Right lobe of liver (tissue), 6 donors: Measurements from ENCODE around the gene KRTAP1-1. TPM values are rescaled to one million over a fixed set of nuclear protein-coding genes. Genes with fewer than 3 reads are reported as not detected.
"Not testable (repeated sequence)": the region's sequence is repeated elsewhere in the genome, so short reads cannot be mapped to it uniquely, and the experiment has no call there.

Experiments used
- ATAC-seq, 4 donors: fragments of 200-7000 bp; cut with Tn5 transposase; one replicate each; pipeline ENCODE4 v1.9.1; 2020; ENCODE audit warnings: mild to moderate bottlenecking in 4 of 4, moderate library complexity in 4 of 4
- DNase-seq, 3 donors: peaks; one replicate each; pipeline ENCODE4 v3.0.0-alpha.2; 2020
- H3K27ac ChIP-seq, 3 donors: fragments of 200-600 bp; one replicate each; pipeline ENCODE4 v1.8.0; 2022
- H3K27me3 ChIP-seq, 2 donors: fragments of 200-600 bp; one replicate each; pipeline ENCODE4 v1.8.0; 2022
- H3K36me3 ChIP-seq, 4 donors: fragments of 200-600 bp; sonication (generic) in 1 of 4; one replicate each; pipeline versions ENCODE4 v1.5.1 to v1.8.0; 2017 to 2022; ENCODE audit warnings: control low read depth in 1 of 4
- H3K4me1 ChIP-seq, 4 donors: fragments of 200-600 bp; sonication (generic) in 1 of 4; one replicate each; pipeline versions ENCODE4 v1.5.1 to v1.8.0; 2017 to 2022; ENCODE audit warnings: control low read depth in 1 of 4
- H3K4me3 ChIP-seq, 3 donors: fragments of 200-600 bp; one replicate each; pipeline ENCODE4 v1.8.0; 2022
- H3K9me3 ChIP-seq, 4 donors: fragments of 200-600 bp; sonication (generic) in 1 of 4; one replicate each; pipeline versions ENCODE4 v1.5.1 to v1.8.0; 2017 to 2022; ENCODE audit warnings: control low read depth in 1 of 4
- POLR2A ChIP-seq: fragments of 450-650 bp; IDR thresholded peaks from one replicate; pipeline ENCODE4 v1.6.1; 2017; ENCODE audit warnings: antibody characterized with exemption, mild to moderate bottlenecking
- WGBS: methylation state at CpG from one replicate; pipeline ENCODE4 v1.1.6; 2018; ENCODE audit warnings: low coverage, low lambda C conversion rate; ENCODE audit not compliant: insufficient coverage; ENCODE audit errors: missing lambda C conversion rate; 5-methylcytosine and 5-hydroxymethylcytosine counted together
- intact Hi-C, 2 donors: fragments of 100-400 bp; cut with DNase I; formaldehyde crosslinking; loops; one replicate each; pipeline versions ENCODE4 v1.11.2 to v1.14.1; 2022
- total RNA-seq, 6 experiments: library from RNA; depleted of rRNA in 2 of 6; stranded (reverse); fragments of >200 nt in 2 of 6; fragmentation: NEBNext Ultra II Directional in 3 of 6; extraction: Animal tissue kit (Norgen Biotek cat#: 25700) in 3 of 6; gene quantifications; one replicate each; pipeline versions ENCODE4 v1.1.0 to v1.2.4, GENCODE V29; 2016 to 2023
- TF ChIP-seq, protein P1 (sequence below), 4 donors: fragments of 200-600 bp in 3 of 4; fragments of 450-650 bp in 1 of 4; IDR thresholded peaks; one replicate each; pipeline versions ENCODE4 v1.5.1 to v1.8.0; 2016 to 2022; ENCODE audit warnings: antibody characterized with exemption in 4 of 4, mild to moderate bottlenecking in 2 of 4
- donor health status: DM: no; HTN: yes; CAD: no.
- donor health status: DM: no; HTN: no; CAD: no.
- donor health status: DM: no; HTN: no; CAD: no.
- donor health status: DM: no; HTN: yes; CAD: no.
- donor health status: DM: no; HTN: yes; CAD: no.

The KRTAP1-1 gene
- total RNA-seq, 6 experiments from 2014 or later, result not detected

GRCh38 chr17:41008811-41009210, 32.4 kb downstream of the KRTAP1-1 start, which contains the start of gene KRTAP3-1:
Gene KRTAP3-1 (minus strand): TSS chr17:41009128. CDS start chr17:41009074, 54 bp downstream.
- Histone ChIP-seq H3K36me3 (no peaks in the 10 kb centered on the region), H3K4me3 (no peak within 1 kb of the TSS), H3K9me3 (no peaks in the 10 kb centered on the region), H3K27ac (no peak within 1 kb of the TSS), H3K27me3 (no peaks in the 10 kb centered on the region), H3K4me1 (no peaks in the 10 kb centered on the region)
- 56% methylated on average over 6 of the region's 8 CpGs for WGBS
- TF ChIP-seq, protein P1, sequence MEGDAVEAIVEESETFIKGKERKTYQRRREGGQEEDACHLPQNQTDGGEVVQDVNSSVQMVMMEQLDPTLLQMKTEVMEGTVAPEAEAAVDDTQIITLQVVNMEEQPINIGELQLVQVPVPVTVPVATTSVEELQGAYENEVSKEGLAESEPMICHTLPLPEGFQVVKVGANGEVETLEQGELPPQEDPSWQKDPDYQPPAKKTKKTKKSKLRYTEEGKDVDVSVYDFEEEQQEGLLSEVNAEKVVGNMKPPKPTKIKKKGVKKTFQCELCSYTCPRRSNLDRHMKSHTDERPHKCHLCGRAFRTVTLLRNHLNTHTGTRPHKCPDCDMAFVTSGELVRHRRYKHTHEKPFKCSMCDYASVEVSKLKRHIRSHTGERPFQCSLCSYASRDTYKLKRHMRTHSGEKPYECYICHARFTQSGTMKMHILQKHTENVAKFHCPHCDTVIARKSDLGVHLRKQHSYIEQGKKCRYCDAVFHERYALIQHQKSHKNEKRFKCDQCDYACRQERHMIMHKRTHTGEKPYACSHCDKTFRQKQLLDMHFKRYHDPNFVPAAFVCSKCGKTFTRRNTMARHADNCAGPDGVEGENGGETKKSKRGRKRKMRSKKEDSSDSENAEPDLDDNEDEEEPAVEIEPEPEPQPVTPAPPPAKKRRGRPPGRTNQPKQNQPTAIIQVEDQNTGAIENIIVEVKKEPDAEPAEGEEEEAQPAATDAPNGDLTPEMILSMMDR (IDR thresholded peaks at IDR 0.05), result no peak
- no peak for TF ChIP-seq POLR2A
- no peak for DNase-seq
- no peak for ATAC-seq
- intact Hi-C loops, result no loop called here

DNA sequence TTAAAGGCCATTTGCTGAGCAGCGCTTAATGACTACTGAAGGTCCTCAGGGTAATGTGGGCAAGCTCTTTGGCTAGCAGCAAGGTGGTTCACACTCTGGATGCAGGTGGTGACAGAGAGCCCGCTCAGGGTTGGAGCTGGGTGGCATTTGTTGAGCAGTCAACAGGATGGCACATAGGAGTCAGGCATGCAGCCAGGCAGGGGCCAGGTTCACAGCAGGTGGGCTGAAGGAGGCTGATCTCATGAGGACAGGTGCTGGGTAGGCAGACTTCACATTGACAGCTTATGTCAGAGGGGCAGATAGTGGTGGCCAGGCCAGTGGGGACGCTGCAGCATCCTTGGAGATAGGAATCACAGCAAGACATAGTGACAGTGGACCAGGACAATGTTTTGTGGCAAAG, 36.9 kb downstream of the KRTAP1-1 start:
- no peak overlapping the region for H3K4me3 ChIP-seq
- 68% methylated on average over 2 of the region's 3 CpGs for WGBS
- no peaks in the 10 kb centered on the region for H3K4me1 ChIP-seq
- H3K9me3 ChIP-seq, result no peaks in the 10 kb centered on the region
- intact Hi-C loops, result no loop called here
- no peak overlapping the region for H3K27ac ChIP-seq
- H3K36me3 ChIP-seq, result no peaks in the 10 kb centered on the region
- DNase-seq, result no peak
- no peaks in the 10 kb centered on the region for H3K27me3 ChIP-seq
- ATAC-seq, result no peak
- TF ChIP-seq, protein P1 (IDR thresholded peaks at IDR 0.05), result no peak

- no peak overlapping the region for H3K4me3 ChIP-seq
- H3K36me3 ChIP-seq, result no peaks in the 10 kb centered on the region
- ATAC-seq (no peak), DNase-seq (no peak)
- TF ChIP-seq POLR2A, result no peak
- TF ChIP-seq, protein P1 (IDR thresholded peaks at IDR 0.05), result no peak
- 33% methylated on average over 4 of the region's 4 CpGs for WGBS
- H3K27ac ChIP-seq, result no peak overlapping the region
- intact Hi-C loops, result no loop called here
- H3K4me1 ChIP-seq, result no peaks in the 10 kb centered on the region
- no peaks in the 10 kb centered on the region for H3K9me3 ChIP-seq
- H3K27me3 ChIP-seq, result no peaks in the 10 kb centered on the region
Measured at GRCh38 chr17:41003926-41004325, 37.3 kb downstream of the KRTAP1-1 start.

GRCh38 chr17:41002814-41003213, 38.4 kb downstream of the KRTAP1-1 start:
- TF ChIP-seq, protein P1 (IDR thresholded peaks at IDR 0.05), result no peak
- no peak for TF ChIP-seq POLR2A
- H3K4me1 ChIP-seq, result no peaks in the 10 kb centered on the region
- no peak overlapping the region for H3K4me3 ChIP-seq
- no peaks in the 10 kb centered on the region for H3K9me3 ChIP-seq
- no peaks in the 10 kb centered on the region for H3K36me3 ChIP-seq
- DNase-seq (no peak), ATAC-seq (no peak)
- peaks cover 0 to 3% of the 10 kb centered on the region in 2 donors for H3K27me3 ChIP-seq
- no peak overlapping the region for H3K27ac ChIP-seq
- intact Hi-C loops, result no loop called here
- WGBS, result 35% methylated on average over 5 of the region's 5 CpGs

DNA sequence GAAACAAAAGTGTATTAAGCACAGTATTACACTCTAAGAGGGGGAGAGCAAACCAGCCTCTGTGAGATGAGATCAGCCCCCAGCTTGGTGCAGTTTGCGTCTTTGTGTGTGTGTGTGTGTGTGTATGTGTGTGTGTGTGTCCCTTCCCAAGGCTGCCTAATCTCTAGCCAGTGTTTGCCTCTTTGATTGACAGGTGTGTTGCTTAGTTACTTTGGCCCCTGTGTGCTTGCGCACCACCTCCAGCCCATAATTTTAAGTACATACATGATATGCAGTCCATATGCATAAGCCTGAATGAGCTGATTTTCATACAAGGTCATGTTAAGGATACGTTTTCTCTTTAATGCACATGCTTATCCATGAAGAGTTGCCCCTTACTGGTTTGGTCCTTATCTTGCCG, 39.5 kb downstream of the KRTAP1-1 start:
- TF ChIP-seq, protein P1 (IDR thresholded peaks at IDR 0.05), result no peak
- TF ChIP-seq POLR2A, result no peak
- Histone ChIP-seq H3K27me3 (peaks cover 3 to 5% of the 10 kb centered on the region in 2 donors), H3K36me3 (no peaks in the 10 kb centered on the region), H3K4me3 (no peak overlapping the region), H3K27ac (no peak overlapping the region), H3K9me3 (no peaks in the 10 kb centered on the region), H3K4me1 (no peaks in the 10 kb centered on the region)
- no peak for ATAC-seq
- DNase-seq, result no peak
- WGBS, result 51% methylated on average over 4 of the region's 4 CpGs
- intact Hi-C loops, result no loop called here

DNA sequence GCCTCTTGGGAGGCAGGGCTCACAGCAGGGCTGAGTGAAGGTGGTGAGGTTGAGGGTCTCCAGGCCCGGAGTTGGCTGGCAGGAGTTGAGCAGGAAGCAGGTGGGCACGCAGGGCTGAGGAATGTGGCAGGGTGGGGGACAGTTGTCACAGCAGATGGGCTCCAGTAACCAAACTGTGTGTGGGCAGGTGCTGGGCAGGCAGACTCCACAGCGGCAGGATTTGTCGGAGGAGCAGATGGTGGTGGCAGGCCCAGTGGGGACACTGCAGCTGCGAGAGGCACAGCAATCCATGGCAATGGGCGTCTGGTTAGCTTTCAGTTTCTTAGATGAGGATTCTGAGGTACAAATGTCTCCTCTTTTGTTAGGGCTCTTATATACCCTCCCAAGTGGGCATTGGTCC, 41.7 kb downstream of the KRTAP1-1 start, which contains the start of gene KRTAP3-2:
Gene KRTAP3-2 (minus strand): TSS at position 344 of the 400 bp plus-strand sequence. CDS start 53 bp downstream, at position 291.
- ATAC-seq, H3K36me3 ChIP-seq, DNase-seq, intact Hi-C loops, H3K4me1 ChIP-seq, H3K27me3 ChIP-seq, H3K27ac ChIP-seq, H3K4me3 ChIP-seq, H3K9me3 ChIP-seq: not testable (repeated sequence)
- 40% methylated on average over 1 of the region's 6 CpGs for WGBS
